Choroid plexus epithelial cell (primary cell): ENCODE data around the gene MAMDC2.

Experiments used
- DNase-seq: peaks from one replicate; pipeline ENCODE4 v3.0.0-alpha.2; 2010; ENCODE audit warnings: low read depth
- H3K4me3 ChIP-seq: 2 replicates; pipeline ENCODE4 v1.5.1; 2011; ENCODE audit warnings: low read depth, mild to moderate bottlenecking, control low read depth, low read length, moderate library complexity
- CTCF ChIP-seq: conservative IDR thresholded peaks from 2 replicates; pipeline ENCODE4 v1.5.1; 2011; ENCODE audit warnings: low read depth, mild to moderate bottlenecking, control low read depth, inconsistent platforms, low read length, moderate library complexity

The MAMDC2 gene

GRCh38 chr9:70064496-70064895 is 20.8 kb downstream of the MAMDC2 start:
- no peak for DNase-seq

GRCh38 chr9:70065572-70065971 is 21.9 kb downstream of the MAMDC2 start:
- TF ChIP-seq CTCF = no peak
- DNase-seq = no peak
- no peak overlapping the region for H3K4me3 ChIP-seq

More at GRCh38 chr9:70064496-70064895, 20.8 kb downstream of the MAMDC2 start:
- H3K4me3 ChIP-seq = no peak overlapping the region
- TF ChIP-seq CTCF = no peak

- DNase-seq = no peak
- no peak overlapping the region for H3K4me3 ChIP-seq
- TF ChIP-seq CTCF = no peak
Observed at GRCh38 chr9:70066418-70066817, 22.8 kb downstream of the MAMDC2 start.

- no peak overlapping the region for H3K4me3 ChIP-seq
- no peak for TF ChIP-seq CTCF
- DNase-seq = no peak
Observed at GRCh38 chr9:70066874-70067273, 23.2 kb downstream of the MAMDC2 start.

GRCh38 chr9:70069704-70070103 is 26.1 kb downstream of the MAMDC2 start:
- no peak for TF ChIP-seq CTCF
- no peak for DNase-seq

GRCh38 chr9:70073193-70073592 is 29.5 kb downstream of the MAMDC2 start:
- no peak for TF ChIP-seq CTCF
- no peak overlapping the region for H3K4me3 ChIP-seq
- DNase-seq = peak; percentile 62

More at GRCh38 chr9:70069704-70070103, 26.1 kb downstream of the MAMDC2 start:
- H3K4me3 ChIP-seq = no peak overlapping the region

GRCh38 chr9:70073756-70074155 is 30.1 kb downstream of the MAMDC2 start:
- H3K4me3 ChIP-seq = no peak overlapping the region
- peak; percentile 36 for DNase-seq
- TF ChIP-seq CTCF = no peak
